Measurements from ENCODE around the gene UBALD2.

Gene UBALD2

GRCh38 chr17:76233588-76234353 lies 31.4 kb upstream of the UBALD2 start:
- no peaks in the 10 kb centered on the region for H3K36me3 ChIP-seq (ENCODE audit: control insufficient read depth, low read length)
- H3K9me3 ChIP-seq (ENCODE audit: control insufficient read depth, insufficient read depth, low read length) = no peaks in the 10 kb centered on the region
- no peaks in the 10 kb centered on the region for H3K4me1 ChIP-seq (ENCODE audit: control insufficient read depth, low read length)
- H4K20me1 ChIP-seq (ENCODE audit: control insufficient read depth, insufficient read depth, low read depth, low read length) = no peaks in the 10 kb centered on the region
- H3K79me2 ChIP-seq (ENCODE audit: control insufficient read depth, low read length) = no peaks in the 10 kb centered on the region
- no peaks in the 10 kb centered on the region for H3K9me2 ChIP-seq (replicated peaks; ENCODE audit: control insufficient read depth, low read length)
- H3K27me3 ChIP-seq (ENCODE audit: control insufficient read depth, low read length) = peaks cover 33% of the 10 kb centered on the region
- H3K27ac ChIP-seq (ENCODE audit: low read depth, low read length) = no peak overlapping the region
- no peak overlapping the region for H3K4me3 ChIP-seq (ENCODE audit: low read length)
- no peak overlapping the region for H3K4me2 ChIP-seq (ENCODE audit: low read length)
- TF ChIP-seq EZH2phosphoT487 (IDR thresholded peaks at IDR 0.05; ENCODE audit: borderline replicate concordance, low read length) (no peak), CTCF (IDR thresholded peaks at IDR 0.05; ENCODE audit: low read depth, low read length, poor library complexity, severe bottlenecking) (no peak)
- no peaks in the 10 kb centered on the region for H3F3A ChIP-seq (ENCODE audit: control insufficient read depth, insufficient read depth)

- Histone ChIP-seq H3K4me1 (ENCODE audit: control insufficient read depth, low read length) (no peaks in the 10 kb centered on the region), H3K4me2 (ENCODE audit: low read length) (no peak overlapping the region), H3K36me3 (ENCODE audit: control insufficient read depth, low read length) (no peaks in the 10 kb centered on the region), H3K79me2 (ENCODE audit: control insufficient read depth, low read length) (no peaks in the 10 kb centered on the region), H3K4me3 (ENCODE audit: low read length) (no peak overlapping the region), H3K9me2 (replicated peaks; ENCODE audit: control insufficient read depth, low read length) (no peaks in the 10 kb centered on the region), H3K27ac (ENCODE audit: low read depth, low read length) (no peak overlapping the region), H3K9me3 (ENCODE audit: control insufficient read depth, insufficient read depth, low read length) (no peaks in the 10 kb centered on the region), H3F3A (ENCODE audit: control insufficient read depth, insufficient read depth) (no peaks in the 10 kb centered on the region), H4K20me1 (ENCODE audit: control insufficient read depth, insufficient read depth, low read depth, low read length) (no peaks in the 10 kb centered on the region), H3K27me3 (ENCODE audit: control insufficient read depth, low read length) (peaks cover 33% of the 10 kb centered on the region)
- TF ChIP-seq EZH2phosphoT487 (IDR thresholded peaks at IDR 0.05; ENCODE audit: borderline replicate concordance, low read length) = no peak
- TF ChIP-seq CTCF (IDR thresholded peaks at IDR 0.05; ENCODE audit: low read depth, low read length, poor library complexity, severe bottlenecking) = no peak
These were observed 30.8 kb upstream of the UBALD2 start for GRCh38 chr17:76234354-76234679.

GRCh38 chr17:76235883-76236282 lies 29.3 kb upstream of the UBALD2 start:
- TF ChIP-seq CTCF (IDR thresholded peaks at IDR 0.05; ENCODE audit: low read depth, low read length, poor library complexity, severe bottlenecking) (no peak), EZH2phosphoT487 (IDR thresholded peaks at IDR 0.05; ENCODE audit: borderline replicate concordance, low read length) (no peak)
- H3K9me3 ChIP-seq (ENCODE audit: control insufficient read depth, insufficient read depth, low read length) = no peaks in the 10 kb centered on the region
- H4K20me1 ChIP-seq (ENCODE audit: control insufficient read depth, insufficient read depth, low read depth, low read length) = no peaks in the 10 kb centered on the region
- H3K9me2 ChIP-seq (replicated peaks; ENCODE audit: control insufficient read depth, low read length) = no peaks in the 10 kb centered on the region
- no peaks in the 10 kb centered on the region for H3F3A ChIP-seq (ENCODE audit: control insufficient read depth, insufficient read depth)
- H3K27ac ChIP-seq (ENCODE audit: low read depth, low read length) = no peak overlapping the region
- H3K4me2 ChIP-seq (ENCODE audit: low read length) = no peak overlapping the region
- H3K4me1 ChIP-seq (ENCODE audit: control insufficient read depth, low read length) = peaks cover 2% of the 10 kb centered on the region; the same call in 1 of the 2 replicates
- no peak overlapping the region for H3K4me3 ChIP-seq (ENCODE audit: low read length)
- H3K36me3 ChIP-seq (ENCODE audit: control insufficient read depth, low read length) = no peaks in the 10 kb centered on the region
- no peaks in the 10 kb centered on the region for H3K79me2 ChIP-seq (ENCODE audit: control insufficient read depth, low read length)
- H3K27me3 ChIP-seq (ENCODE audit: control insufficient read depth, low read length) = peaks cover 31% of the 10 kb centered on the region
